Measurements from ENCODE around the gene RHOB. TPM values are rescaled to one million over a fixed set of nuclear protein-coding genes. Genes with fewer than 3 reads are reported as not detected.

RHOB gene
- total and polyA plus RNA-seq, 2 of the 13 experiments (the other 11 are each of a cell fraction or from before 2014, with no cell fraction given), result 192 to 268 TPM

- Histone ChIP-seq H3K27me3 (ENCODE audit: control insufficient read depth in 1 of 2, insufficient read depth in 2 of 2, low read length in 2 of 2) (peaks cover 19 to 47% of the 10 kb centered on the region in 2 experiments; a peak in 2 of 5 replicates), H4K20me1 (ENCODE audit: insufficient read depth, low read length) (no peaks in the 10 kb centered on the region), H3K9me3 (ENCODE audit: low read length) (no peaks in the 10 kb centered on the region), H3K9ac (ENCODE audit: insufficient read depth, low read depth, low read length) (no peak overlapping the region), H3K79me2 (ENCODE audit: insufficient read depth, low read length) (no peaks in the 10 kb centered on the region), H3K4me3 (replicated peaks in 1 of 3; ENCODE audit: insufficient read depth in 1 of 3, low read depth in 2 of 3, low read length in 3 of 3) (no peak overlapping the region), H3K36me3 (replicated peaks in 1 of 2; ENCODE audit: control insufficient read depth in 1 of 2, insufficient read depth in 2 of 2, low read length in 2 of 2) (no peaks in the 10 kb centered on the region), H3K4me2 (ENCODE audit: low read depth, low read length) (no peak overlapping the region), H3K4me1 (ENCODE audit: insufficient read depth, low read length) (peaks cover 14% of the 10 kb centered on the region), H2AFZ (ENCODE audit: low read length) (no peak overlapping the region), H3K27ac (ENCODE audit: extremely low read length, insufficient read depth, low read length) (no peak overlapping the region)
- TF ChIP-seq ZNF275 (CRISPR knock-in tag; IDR thresholded peaks at IDR 0.05; ENCODE audit: borderline replicate concordance) (no peak), ZBTB25 (CRISPR knock-in tag; IDR thresholded peaks at IDR 0.05) (no peak), ADNP (CRISPR knock-in tag; IDR thresholded peaks at IDR 0.05) (no peak), TFDP2 (CRISPR knock-in tag; IDR thresholded peaks at IDR 0.05) (no peak), ZHX1 (CRISPR knock-in tag; IDR thresholded peaks at IDR 0.05; ENCODE audit: low read depth) (no peak), GMEB2 (CRISPR knock-in tag; IDR thresholded peaks at IDR 0.05; ENCODE audit: low read depth) (no peak), ZMYM4 (CRISPR knock-in tag; IDR thresholded peaks at IDR 0.05) (no peak), SPEN (CRISPR knock-in tag; IDR thresholded peaks at IDR 0.05; ENCODE audit: low read depth) (no peak), JUN (CRISPR knock-in tag; IDR thresholded peaks at IDR 0.05) (no peak), RBFOX2 (IDR thresholded peaks at IDR 0.05; ENCODE audit: low read depth, low read length) (no peak), ZNF569 (CRISPR knock-in tag; IDR thresholded peaks at IDR 0.05; ENCODE audit: borderline replicate concordance) (no peak), ZNF207 (IDR thresholded peaks at IDR 0.05; ENCODE audit: borderline replicate concordance) (no peak), ZNF441 (CRISPR knock-in tag; IDR thresholded peaks at IDR 0.05; ENCODE audit: borderline replicate concordance) (no peak), ZNF589 (CRISPR knock-in tag; conservative IDR thresholded peaks at IDR 0.05) (no peak), CHD2 (IDR thresholded peaks at IDR 0.05; ENCODE audit: low read depth, low read length) (no peak)
- no peak for ATAC-seq
- DNase-seq (ENCODE audit: low spot score), result no peak
- POLR2A ChIA-PET, result interaction anchor here (2.0 kb wide), 1 partner anchor 32 kb away, joined by 8 read pairs; no protein-coding TSS in a partner anchor
- no peak for FAIRE-seq
- in situ Hi-C loops (cut with HindIII; ENCODE audit: extremely low pct_ligation_motif_present, low pct_unique_long_range_greater_than_20kb) (no loop called here), intact Hi-C loops (cut with micrococcal nuclease; ENCODE audit: unreplicated experiment) (no loop called here)
- CTCF ChIA-PET (ENCODE audit: low intra/inter-chr PET ratio, low total read pairs), result no interaction called here
- BruUV-seq (replicated peaks), result no TSS peak
- WGBS (ENCODE audit: low lambda C conversion rate), result 79% methylated on average over 3 of the region's 3 CpGs
Observed at GRCh38 chr2:20482725-20483124, 35.9 kb downstream of the RHOB start.
